Cardiac atrium fibroblast (primary cell): ENCODE data around the gene STMND1. TPM values are rescaled to one million over a fixed set of nuclear protein-coding genes. Genes with fewer than 3 reads are reported as not detected.

Experiments
- total RNA-seq: library from RNA; depleted of rRNA; stranded (reverse); fragments of >200 nt; gene quantifications from 2 replicates; pipeline ENCODE4 v1.2.3, GENCODE V29; 2015

The STMND1 gene
- total RNA-seq, result not detected in 2 replicates

DNA sequence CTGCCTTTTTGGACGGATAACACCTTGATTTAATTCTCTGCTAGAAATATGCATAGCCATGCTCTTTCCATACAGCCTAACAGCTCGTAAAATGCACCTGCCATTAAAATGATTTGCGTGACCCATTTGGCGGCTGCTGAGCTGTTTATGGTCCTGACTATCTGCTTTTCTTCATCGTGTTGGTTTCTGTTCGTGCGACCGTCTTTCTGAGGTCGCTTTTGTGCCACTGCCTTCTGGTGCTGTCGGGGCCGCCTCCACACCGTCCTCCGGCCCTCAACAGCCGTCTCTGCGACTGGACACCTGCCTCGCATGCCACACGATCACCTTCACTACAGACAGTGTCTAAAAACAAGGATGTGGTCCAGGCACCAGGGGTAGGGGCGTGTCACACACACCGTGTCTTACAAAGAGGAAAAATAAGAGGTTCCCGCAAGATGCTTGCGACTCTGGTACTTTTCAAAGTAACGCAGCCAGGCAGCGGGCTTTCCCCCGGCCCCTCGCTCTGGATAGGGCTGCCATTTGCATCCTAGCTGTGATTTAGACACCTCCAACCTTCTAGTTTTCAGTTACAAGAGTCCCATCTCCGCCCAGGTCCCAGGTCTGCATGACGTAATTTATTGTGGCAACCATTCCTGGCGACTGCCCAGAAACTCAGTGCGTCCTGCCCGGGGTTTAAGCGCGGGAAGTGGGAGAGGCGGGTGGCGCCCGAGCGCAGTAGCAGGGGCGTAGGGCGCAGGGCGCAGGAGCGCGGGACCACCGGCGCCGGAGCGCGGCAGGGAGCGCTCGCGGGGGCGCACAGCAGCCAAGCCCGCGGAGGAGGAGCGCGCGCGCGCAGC lies at the start of gene STMND1:
STMND1 (plus strand) TSS at position 629 of the 836 bp plus-strand sequence. CDS start 208 bp downstream, outside the sequence.

Other genes with a start within 250 kb of the STMND1 start
- gene RBM24, start 179.3 kb downstream of the STMND1 start, total RNA-seq, result 1.3 TPM in 1 of 2 replicates, not detected in the other